HG03196 (cell line): ENCODE data around the gene PUS3.

Experiments
- ATAC-seq: cut with Tn5 transposase; IDR thresholded peaks from one replicate; pipeline ENCODE4 v1.9.1; 2021; ENCODE audit not compliant: unreplicated experiment

PUS3 gene

GRCh38 chr11:125941619-125942611, 38.9 kb upstream of the PUS3 start:
- ATAC-seq, result no peak

DNA sequence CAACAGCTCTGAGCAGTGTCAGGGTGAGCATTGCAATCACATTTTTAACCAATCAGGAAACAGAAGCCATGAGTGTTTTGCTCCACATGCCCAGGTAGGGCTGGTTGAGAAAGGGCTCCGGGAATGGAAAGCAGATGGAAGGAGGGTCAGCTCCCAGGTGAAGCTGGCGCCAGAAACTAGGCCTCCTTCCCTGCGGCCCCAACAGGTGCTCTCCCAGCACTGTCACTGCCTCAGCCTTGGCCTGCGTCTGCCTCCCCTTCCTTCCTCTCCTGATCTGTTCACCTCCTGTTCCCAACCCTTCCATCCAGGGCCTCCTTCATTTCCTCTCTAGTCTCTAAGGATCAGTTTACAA, 38.2 kb upstream of the PUS3 start:
- ATAC-seq, result no peak

DNA sequence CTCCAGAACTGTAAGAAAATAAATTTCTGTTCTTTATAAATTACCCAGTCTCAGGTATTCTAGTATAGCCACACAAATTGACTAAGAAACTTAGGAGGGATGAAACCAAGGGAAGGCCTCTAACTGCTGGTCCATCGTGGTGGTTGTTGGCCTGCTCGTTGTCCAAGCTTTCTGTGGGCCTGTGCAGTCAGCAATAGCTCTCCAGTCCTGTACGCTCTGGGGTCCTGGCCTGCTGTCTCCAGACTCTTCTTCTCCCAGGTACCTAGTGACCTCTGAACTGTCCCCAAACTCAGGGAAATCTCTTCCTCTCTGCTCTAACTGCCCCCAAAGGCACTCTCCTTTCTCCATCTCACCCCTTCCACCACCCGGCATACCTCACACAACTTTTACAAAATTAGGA, 37.1 kb upstream of the PUS3 start:
- no peak for ATAC-seq

- ATAC-seq, result no peak
Observed at GRCh38 chr11:125939081-125939521, 36.1 kb upstream of the PUS3 start.

GRCh38 chr11:125938418-125938817, 35.4 kb upstream of the PUS3 start:
- ATAC-seq, result no peak

GRCh38 chr11:125935618-125936199, 32.7 kb upstream of the PUS3 start:
- ATAC-seq, result no peak

- ATAC-seq, result no peak
Observed at GRCh38 chr11:125935056-125935455, 32.0 kb upstream of the PUS3 start.

DNA sequence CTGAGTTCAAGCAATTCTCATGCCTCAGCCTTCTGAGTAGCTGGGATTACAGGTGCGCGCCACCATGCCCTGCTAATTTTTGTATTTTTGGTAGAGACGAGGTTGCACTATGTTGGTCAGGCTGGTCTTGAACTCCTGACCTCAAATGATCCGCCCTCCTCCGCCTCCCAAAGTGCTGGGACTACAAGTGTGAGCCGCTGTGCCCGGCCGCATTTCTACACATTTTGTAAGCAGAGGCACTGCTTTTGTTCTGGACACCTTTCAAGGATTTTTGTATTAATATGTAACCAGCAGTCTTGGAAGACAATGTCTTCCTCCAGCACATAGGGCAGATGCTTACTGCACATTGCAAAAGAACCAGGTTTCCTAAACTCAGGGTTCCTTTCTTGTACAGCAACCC, 31.5 kb upstream of the PUS3 start:
- no peak for ATAC-seq

DNA sequence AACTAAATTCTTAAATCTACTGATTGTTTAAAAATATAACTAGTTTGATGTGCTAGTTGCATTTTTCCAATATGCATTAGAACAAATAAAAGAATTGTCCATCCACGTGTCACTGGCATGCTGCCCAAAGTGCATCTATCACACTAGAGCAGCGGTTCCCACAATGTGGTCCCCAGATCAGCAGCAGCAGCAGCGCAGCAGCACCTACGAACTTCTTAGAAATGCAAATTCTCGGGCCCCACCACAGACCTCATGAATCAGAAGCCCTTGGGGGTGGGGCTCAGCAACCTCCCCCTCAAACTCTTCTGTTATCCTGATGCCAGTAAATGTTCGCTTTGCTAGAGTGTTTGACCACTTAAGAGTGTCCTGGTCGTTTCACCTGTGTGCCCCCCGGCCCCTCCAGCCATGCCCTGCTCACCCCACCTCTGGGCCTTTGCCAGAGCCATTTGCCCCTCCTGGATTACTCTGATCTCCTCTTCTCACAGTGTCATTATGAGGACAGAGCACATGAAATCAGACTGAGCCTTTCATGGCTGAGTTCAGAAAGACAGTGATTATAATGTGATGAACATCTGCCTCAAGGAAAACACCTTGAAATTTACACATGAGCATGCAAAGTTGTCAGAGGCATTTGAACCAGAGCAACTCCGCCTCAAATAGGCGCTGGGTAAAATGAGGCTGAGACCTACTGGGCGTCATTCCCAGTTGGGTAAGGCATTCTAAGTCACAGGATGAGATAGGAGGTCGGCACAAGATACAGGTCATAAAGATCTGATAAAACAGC, 30.2 kb upstream of the PUS3 start:
- no peak for ATAC-seq

GRCh38 chr11:125932301-125932700, 29.3 kb upstream of the PUS3 start:
- no peak for ATAC-seq

DNA sequence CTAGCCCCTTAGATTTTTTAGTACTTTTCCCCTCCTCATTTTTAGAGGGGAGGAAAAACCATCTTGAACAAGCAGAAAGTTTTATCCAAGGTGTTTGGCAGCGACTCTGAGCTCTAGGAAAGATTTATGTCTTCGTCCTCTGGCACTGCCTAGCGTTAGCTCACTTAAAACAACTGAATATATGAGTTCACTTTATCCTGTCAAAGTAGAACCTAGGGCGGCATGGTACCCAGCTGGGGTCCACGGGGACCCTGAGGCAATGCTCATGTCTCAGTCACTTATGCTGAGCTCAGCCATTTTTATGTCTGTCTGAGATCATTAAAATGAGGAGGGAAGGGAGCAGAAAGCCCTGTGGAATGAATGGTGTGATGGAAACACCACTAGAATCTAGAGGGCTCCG, 28.7 kb upstream of the PUS3 start:
- ATAC-seq, result no peak

DNA sequence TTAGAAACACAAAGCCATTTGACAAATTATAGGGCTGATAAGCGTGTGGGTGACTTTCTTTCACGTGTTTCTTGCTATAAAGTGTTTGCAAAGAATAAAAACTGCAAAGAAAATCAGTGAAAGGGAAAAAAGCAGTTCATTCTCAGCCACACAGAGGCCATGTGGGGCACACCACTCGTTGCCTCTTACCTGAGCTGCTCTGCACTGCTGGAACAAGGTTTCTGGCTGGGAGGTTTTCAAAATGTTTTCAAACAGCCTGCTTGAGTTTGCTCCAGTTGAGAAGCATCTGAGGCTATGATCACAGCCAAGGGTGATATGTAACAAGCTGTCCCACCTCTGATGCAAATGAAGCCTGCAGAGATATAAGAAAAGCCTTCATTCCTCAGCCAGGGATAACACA, 28.1 kb upstream of the PUS3 start:
- no peak for ATAC-seq

DNA sequence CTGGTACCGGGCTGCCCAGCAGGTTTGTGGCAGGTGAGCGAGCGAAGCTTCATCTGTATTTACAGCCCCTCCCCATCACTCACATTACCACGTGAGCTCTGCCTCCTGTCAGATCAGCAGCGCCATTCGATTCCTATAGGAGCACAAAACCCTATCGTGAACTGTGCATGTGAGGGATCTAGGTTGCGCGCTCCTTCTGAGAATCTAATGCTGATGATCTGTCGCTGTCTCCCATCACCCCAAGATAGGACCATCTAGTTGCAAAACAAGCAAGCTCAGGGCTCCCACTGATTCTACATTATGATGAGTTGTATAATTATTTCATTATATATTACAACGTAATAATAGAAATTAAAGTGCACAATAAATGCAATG, 27.1 kb upstream of the PUS3 start:
- no peak for ATAC-seq

DNA sequence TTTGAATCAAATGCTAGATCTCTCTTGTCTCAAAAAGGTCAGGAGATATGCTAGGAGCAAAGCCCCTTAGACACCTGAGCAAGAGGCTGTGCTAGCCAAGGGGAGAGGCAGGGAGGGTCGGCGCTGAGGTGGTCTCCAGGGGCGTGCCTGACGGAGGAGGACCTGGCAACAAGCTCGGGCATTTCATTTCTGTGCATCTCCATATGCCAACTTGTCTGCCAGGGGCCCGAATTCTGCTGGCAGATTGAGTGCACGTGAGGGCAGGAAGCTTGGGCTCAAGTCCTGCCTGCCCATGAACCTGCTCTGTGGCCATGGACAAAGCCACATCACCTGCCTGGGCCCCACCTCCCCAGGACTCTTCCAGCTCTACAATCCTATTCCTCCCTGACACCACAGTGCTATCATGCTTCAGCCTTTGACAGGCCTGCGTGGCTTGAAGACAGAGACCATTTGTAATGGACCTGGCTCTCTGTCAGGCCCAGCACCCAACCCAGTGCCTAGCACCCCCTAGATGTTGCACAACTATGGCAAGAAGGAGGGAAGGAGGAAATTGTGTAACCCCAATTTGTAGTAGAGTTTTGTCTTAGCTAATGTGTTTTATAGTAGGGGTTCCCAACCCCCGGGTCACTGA, 26.6 kb upstream of the PUS3 start:
- ATAC-seq, result no peak

- ATAC-seq, result no peak
Observed at GRCh38 chr11:125926682-125927081, 23.7 kb upstream of the PUS3 start.

- ATAC-seq, result no peak
Observed at GRCh38 chr11:125925804-125926203, 22.8 kb upstream of the PUS3 start.

- no peak for ATAC-seq
Observed at GRCh38 chr11:125925247-125925740, 22.3 kb upstream of the PUS3 start.

DNA sequence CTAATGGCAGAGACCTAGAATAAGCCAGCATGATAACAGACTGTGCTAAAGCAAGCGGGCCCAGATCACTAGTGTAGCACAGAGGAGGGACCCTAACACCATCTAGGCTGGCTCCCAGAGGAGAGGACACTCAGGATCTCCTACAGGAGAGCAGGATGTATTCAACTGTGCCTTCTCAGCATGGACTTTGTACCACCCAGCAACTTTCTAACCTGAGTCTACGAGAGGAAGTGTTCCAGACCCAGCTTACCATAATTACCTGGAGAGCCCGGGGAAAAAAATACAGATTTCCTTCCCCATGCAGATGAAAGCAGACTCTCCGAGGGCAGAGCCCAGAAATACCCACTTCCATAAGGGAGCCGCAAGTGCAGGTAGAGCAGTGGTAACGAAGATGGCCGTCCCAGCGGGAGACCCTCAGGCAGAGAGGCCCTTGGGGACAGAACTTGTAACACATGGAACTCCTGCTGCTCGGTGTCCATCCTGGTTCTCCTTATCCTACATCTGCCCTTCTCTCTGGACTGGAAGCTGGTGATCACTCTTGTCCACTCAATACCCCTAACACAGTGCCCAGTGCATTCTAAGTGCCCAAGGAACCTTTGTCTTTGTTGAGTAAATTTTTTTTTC, 21.5 kb upstream of the PUS3 start:
- no peak for ATAC-seq

DNA sequence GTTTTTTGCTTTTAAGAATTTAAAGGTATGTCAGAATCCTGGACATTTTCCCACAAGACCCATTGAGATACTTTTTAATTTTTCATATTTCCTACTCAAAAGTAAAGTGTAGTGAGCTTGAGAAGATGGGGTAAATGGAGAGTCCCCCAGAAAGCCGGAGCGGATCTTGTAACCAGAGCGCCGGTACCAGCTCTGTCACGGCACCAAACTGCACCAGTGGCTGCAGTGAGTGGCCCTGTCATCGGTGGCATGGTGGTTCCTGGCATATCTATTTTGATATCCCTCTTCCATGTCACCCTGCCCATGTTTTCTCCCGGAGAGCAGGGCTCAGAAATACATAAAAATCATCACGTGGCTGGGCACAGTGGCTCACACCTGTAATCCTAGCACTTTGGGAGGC, 20.6 kb upstream of the PUS3 start:
- no peak for ATAC-seq

- ATAC-seq, result no peak
Observed at GRCh38 chr11:125923012-125923579, 20.1 kb upstream of the PUS3 start.
